ENCODE results near the gene FAM20A. TPM values are rescaled to one million over a fixed set of nuclear protein-coding genes. Genes with fewer than 3 reads are reported as not detected.

The FAM20A gene
- total RNA-seq, 1 donor from 2014 or later, result not detected

DNA sequence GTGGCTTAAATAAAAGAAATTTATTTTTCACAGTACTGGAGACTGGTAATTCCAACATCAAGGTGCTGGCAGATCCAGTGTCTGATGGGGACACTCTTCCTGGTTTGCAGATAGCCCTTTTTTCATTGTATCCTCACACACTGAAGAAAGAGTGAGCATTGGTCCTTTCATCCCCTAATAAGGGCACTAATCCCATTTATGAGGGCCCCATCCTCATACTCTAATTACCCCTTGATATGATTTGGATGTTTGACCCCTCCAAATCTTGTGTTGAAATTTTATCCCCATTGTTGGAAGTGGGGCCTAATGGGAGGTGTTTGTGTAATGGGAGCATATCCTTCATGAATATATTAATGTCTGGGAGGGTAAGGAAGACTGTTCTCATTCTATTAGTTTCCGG lies 9.4 kb upstream of the FAM20A start:
- no peak for DNase-seq (ENCODE audit: low read depth in 2 of 2)

DNA sequence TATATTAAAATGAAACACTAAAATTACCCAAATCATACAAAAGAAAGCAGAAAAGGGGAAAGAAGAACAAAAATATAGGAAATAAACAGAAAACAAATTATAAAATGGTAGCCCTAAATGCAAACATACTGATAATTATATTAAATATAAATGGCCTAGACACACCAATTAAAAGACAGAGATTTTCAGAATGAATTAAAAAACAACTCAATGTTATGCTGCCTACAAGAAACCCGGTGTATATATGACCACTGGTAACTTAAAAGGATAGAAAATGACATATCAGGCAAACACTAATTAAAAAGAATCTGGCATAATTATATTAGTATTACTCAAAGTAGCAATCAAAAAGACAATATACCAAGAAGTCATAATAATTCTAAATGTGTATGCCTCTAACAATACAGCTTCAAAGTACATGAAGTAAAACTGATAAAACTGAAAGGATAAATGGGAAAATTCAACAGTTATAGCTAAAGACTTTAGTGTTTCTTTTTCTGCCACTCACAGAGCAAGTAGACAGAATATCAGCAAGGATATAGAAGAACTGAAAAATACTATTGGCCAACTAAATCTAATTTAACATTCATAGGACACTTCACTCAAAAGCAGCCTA lies 7.5 kb upstream of the FAM20A start:
- DNase-seq (ENCODE audit: low read depth in 2 of 2), result no peak

DNA sequence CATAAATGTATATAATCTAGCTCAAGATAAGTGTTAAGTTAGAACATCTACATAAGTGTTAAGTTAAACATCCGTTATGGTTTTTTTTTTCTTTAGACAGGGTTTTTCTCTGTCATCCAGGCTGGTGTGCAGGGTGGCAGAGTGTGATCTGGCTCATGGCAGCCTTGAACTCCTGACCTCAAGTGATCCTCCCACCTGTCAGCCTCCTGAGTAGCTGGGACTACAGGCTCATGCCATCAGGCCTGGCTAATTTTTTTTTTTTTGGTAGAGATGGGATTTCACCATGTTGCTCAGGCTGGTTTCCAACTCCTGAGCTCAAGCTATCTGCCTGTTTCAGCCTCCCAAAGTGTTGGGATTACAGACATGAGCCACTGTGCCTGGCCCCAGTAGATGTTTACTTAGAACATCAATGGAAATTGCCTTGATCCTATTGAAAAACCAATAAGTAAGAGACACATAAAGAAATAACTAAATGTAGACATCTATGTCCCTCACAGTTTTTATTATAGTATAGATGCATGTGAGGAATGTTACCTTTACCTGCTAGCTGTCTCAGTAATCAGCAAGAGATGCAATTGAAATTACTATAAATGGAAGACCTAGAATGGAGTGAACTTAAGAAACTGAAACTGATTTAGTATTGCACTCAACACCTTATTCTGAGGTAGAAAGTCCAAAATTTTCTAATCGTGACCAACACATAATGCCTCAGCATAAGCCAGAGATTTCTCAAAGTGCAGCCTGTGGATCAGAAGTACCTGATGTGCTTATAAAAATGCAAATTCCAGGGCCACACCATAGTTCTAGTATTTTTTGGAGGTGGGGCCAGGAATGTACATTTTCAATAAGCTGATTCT lies 5.5 kb upstream of the FAM20A start:
- DNase-seq (ENCODE audit: low read depth in 2 of 2), result no peak

DNA sequence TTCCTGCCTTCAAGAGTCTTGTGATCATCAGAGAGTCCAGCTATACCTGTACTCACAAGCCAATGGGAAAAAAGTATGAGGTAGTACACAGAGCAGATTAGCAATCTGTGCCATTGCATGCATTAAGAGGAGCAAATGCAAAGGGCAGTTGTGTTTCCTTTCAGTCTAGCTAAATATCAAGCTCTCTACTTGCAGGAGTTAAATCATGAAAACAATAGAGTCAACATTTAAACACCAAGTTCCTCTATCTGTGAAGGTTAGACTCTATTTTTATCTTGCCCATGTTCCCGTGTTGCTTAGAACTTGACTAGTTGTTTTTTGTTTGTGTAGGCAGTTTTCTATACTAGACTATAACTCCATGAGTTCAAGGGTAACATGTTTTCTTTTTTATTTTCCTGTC lies 4.7 kb upstream of the FAM20A start:
- DNase-seq (ENCODE audit: low read depth in 2 of 2), result no peak

DNA sequence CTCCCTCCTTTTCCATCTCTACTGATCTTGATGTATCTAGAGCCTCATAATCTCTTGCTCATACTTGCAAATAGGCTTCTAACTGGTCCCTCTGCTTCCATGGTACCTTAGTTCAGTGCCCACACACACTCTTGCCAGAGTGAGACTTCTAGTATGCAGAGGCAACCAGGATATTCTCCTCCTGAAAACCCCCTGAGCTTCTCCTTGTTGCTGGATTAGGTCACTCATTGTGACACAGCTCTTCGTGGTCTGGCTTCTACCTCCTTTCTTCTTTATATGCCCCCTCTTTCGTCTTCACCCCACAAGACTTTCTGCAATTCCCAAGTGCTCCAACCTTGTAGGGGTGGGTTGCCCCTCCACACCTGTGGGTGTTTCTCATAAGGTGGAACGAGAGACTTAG lies 2.5 kb upstream of the FAM20A start:
- DNase-seq (ENCODE audit: low read depth in 2 of 2), result no peak

DNA sequence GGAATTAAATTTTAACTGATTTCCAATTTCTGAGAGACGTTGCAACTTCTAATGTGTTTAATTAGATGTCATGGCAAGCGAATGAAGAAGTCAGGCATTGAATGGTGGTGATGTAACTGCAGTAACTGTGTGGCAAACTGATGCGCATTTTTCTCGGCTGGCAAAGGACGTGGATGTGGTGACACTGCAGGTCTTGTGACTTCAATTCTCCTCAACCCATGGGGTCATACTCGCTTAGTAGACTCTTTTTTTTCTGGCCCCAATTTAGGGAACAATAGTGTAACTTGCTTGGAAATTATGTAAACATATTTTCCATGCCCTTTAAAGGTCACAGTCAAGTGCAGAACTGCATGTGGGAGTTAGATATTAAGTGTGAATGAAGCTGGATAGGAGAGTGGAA lies 1.9 kb upstream of the FAM20A start:
- no peak for DNase-seq (ENCODE audit: low read depth in 2 of 2)

DNA sequence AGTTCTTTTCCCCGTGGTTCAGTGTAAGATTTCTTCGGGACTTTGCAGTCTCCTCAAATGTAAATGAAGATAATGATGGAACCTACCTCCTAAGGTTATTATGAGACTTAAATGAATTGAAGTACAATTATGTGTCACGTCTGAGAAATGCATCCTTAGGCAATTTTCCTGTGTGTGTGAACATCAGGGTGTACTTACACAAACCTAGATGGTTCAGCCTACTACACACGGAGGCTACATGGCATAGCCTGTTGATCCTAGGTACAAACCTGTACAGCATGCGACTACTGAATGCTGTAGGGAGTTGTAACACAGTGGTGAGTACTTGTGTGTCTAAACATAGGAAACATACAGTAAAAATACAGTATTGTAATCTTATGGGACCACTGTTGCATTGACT lies 1.1 kb upstream of the FAM20A start:
- no peak for DNase-seq (ENCODE audit: low read depth in 2 of 2)

DNA sequence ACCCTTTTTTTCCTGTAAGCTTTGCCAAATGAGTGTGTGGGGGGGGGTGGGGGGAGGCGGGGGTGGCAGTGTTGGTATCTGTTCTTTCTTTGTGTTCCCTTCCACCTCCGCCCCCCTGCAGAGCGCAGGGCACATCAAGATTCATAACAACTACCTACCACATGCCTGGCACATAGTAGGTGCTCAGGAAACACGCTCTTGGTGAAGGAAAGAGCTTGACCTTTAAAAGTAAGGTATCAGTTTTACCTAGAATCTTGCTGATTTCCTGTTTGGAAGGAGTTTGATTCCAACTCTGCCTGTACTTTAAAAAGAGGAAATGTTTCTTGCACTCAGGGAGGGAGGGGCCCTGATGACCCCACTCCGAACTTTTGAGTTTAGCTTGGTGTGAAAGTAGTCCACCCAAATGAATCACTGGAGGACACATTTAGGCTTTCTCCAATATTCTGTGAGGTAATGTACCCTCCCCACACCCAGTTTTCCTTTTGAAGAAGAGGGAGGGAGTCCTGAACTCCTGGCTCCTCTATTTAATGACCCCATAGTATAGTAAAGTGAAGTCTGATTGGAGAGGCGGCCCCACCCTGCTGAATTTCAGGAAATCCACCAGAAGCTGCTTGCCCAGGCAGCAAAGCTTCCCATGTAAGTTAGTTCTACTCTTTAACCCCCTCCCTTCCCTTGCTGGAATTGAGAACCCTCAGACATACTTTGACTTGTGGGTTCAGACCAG lies 560 bp upstream of the FAM20A start:
- no peak for DNase-seq (ENCODE audit: low read depth in 2 of 2)

DNA sequence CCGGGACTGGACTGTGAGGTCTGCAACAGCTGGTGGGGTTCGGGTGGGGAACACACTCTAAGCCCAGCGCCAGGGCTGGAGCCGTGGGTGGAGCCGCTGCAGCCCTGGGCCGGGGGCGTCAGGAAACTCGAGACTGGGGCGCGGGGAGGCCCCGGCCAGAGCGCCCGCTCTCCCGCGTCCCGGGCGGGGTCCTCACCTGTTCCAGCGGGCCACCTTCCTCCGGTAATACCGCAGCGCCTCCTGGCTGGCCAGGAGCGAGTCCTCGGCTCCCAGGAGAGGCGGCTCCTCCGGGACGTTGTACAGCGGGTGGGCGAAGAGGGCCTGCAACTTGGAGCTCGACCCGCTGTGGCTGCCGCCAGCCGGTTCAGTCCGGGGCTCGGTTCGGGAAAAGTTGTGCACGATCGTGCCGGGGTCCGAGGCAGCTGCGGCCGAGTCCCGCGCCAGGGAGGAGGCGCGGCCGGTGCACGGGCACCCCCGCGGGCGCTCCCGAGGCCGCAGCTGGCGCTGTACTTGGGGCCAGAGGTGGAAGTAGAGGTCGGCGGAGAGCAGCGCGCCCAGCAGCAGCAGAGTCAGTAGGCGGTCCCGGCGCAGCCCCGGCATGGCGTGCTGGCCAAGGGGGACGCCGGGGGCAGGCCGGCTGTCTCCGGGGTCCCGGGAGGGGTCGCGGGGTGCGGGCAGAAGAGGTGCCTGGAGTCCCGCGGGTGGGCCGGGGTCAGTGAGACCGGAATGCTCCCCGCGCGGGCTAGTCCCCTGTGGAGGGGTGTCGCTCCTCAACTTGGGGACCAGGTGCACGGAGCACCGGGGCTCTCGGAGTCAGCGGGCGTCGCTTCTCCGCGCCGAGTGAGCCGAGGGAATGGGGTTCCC lies 868 bp downstream of the FAM20A start:
- no peak for DNase-seq (ENCODE audit: low read depth in 2 of 2)

DNA sequence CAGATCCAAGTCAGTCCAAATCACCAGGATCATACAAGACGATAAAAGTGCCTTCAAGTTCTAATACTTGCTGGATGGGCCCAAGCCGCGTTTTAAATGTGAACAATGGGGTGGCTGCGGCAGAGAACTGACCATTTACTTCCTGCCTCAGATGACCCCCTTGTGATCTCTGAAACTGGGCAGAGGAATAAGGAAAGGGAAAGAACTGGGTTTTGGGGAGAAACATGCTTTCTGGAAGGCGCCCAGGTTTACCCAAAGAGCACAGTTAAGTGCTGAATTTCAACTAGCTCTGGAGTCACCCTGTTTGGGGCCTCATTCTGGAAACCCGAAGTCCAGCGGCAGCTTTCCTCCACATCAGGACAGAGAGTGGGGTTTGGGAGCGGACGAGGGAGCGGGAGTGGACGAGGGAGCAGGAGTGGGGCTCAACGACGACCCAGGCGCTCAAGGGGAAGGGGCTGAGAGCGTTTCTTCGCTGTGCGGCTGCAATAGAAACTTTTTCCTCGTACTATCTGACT lies 1.6 kb downstream of the FAM20A start:
- DNase-seq (ENCODE audit: low read depth in 2 of 2), result no peak

DNA sequence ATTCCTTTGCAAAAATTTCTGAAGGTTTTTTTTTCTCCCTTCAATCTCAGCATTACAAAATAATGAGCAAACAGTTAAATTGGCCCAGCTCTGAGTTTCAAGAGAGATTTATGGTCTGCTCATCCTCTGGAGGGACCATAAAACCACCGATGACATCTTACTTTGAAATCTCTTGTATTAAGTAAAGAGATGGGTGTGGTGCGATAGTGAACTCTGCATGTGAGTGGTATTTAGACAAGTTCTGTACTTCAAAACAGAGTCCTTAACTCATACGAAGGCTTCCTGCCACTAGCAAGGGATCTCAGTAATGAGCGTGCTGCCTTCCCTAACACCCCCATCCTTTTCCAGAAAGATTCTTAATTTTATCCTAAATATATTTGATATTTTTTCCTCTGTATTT lies 2.1 kb downstream of the FAM20A start:
- no peak for DNase-seq (ENCODE audit: low read depth in 2 of 2)

DNA sequence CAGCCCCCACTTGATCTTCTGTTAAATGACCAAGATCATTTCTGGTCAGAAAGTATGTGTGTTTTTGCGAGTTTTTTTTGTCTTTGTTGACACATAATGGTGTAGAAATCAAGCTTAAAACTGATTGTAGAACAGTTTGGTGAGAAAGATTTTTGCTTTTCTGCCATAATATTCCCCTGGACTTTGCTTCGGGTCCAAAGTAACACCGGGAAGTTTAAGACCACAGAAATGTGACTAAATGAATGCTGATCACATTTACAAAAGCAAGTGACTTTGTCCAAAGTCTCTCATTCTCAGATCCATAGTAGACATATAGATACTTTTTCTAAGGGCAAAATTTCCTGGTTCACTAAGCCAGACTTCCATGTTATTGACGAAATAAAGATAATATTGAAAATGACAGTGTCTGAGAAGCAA lies 2.6 kb downstream of the FAM20A start:
- no peak for DNase-seq (ENCODE audit: low read depth in 2 of 2)

DNA sequence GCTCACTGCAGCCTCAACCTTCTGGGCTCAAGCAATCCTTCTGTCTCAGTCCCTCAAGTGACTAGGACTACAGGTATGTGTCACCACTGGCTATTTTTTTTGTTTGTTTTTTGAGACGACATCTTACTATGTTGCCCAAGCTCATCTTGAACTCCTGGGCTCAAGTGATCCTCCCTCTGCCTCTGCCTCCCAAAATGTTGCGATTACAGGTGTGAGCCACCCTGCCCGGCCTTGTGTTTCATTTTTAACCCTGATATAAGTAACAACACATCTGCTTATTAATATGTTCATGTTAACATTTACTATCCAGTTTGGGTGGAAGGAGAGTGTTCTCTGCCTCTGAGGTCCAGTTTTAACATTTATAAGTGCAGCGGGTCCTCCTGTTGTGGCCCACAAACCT lies 3.1 kb downstream of the FAM20A start:
- DNase-seq (ENCODE audit: low read depth in 2 of 2), result no peak

DNA sequence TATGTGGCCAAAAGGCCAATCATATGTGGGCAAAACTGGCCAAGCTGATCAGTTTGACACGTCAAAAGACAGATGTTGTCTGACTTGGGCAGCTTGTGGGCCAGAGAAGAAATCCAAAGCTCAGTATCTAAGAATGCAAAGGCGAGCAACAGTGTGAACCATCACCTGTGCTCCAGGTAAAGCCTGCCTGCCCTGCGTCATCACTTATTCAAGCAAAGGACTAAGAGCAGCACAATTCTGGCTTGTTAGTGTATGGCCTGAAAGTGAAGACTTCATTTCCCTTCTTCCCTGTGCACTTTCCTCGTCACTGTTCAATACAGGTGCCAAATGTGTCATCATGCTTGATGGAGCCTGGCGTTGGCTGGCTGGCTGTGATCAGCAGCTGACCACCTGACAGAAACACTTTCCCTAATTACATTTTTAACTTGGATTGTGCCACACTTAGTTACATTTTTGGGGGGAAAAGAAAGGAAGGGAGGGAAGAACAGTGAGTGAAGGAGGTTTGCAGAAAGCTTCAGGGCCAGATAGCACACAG lies 4.7 kb downstream of the FAM20A start:
- no peak for DNase-seq (ENCODE audit: low read depth in 2 of 2)

DNA sequence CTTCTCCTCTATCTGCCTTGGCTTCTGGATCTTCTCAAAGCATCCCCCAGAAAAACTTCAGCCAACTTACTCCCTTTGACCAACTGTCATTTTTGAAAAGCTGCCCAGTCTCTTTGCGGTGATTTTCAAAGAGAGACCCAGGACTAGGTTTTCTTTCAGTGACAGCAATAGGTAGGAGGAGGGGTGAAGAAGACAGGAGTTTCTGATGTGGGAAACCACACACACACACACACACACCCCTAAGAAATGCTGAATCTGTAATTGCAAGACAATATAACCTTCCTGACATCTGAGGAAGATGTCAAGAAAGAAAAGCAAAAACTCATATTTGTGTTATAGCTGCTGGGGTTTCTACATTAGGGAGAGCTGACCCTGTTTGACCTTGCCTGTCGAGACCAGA lies 5.2 kb downstream of the FAM20A start:
- DNase-seq (ENCODE audit: low read depth in 2 of 2), result no peak

DNA sequence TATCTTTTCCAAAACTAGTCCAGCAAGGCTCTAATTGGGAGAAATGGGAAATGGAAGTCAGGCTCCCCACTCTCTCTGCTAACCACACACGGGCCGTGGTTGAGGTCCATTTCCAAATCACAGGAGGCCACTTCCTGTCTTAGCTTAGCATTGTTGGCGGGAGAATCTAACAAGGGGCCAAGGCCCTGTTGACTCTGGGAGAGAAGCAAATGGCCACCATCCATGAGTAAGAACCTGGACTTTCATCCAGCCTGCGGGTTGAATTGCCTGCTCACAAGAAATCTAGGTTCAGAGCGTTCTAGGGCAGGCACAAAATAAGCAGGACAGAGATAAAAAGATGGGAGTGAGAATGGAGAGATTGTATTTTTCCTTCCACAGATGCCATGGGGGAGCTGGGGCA lies 5.7 kb downstream of the FAM20A start:
- no peak for DNase-seq (ENCODE audit: low read depth in 2 of 2)

DNA sequence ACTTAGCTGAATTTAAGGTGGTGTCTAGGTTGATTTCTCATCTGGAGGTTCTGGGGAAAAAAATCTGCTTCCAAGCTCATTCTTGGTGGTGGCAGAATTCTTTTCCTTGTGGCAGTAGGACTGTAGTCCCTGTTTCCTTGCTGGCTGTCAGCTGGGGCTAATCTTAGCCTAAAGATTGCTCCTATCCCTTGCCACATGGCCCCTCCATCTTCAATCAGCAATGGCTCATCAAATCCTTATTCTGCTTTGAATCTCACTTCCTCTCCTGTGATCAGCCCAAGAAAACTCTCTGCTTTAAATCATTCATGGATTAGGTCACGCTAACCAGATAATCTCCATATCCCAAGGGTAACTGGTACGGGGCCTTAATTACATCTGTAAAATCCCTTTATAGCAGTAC lies 6.6 kb downstream of the FAM20A start:
- DNase-seq (ENCODE audit: low read depth in 2 of 2), result no peak

DNA sequence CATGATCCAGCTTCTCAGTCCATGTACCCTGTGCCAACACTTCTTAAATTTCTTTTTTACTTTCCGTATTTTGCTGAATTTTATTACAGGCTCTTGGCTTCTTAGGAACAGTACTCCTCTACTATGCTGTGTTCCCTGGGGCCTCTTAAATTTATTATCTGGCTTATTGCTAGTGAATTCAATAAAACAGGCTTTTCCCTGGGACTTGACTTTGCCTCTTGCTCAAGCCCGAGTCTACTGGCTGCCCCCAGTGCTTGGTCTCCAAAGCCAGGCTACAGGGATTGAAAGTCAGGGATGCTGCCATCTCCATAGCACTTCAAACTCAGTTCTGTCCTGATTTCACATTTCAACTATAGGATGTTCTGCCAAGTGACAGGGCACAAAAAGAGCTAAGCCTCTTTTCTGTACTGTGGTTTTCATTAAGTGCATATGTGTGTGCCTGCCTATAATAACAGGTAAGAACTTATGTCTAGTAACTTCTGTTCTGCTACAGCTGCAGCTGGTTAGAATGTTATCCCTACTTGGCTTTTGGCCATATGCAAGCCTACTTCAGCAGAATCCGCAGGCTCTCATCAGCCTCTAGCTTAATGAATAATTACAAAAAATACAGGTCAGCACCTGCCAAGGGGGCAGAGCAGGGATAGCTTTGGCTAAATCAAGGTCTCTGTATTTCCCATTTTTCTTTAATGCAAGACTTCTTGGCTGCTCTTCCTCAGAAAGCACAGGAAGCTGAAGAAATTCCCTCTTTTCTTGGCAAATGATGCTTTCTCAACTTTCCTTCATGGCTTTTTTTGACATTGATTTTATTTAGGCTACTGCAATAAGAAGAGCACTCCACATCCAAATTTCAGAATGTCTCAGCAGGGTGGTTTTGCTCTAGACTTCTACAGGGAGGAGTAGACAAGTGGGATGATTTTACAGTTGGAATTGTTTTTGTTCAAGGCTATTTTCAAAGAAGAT lies 8.2 kb downstream of the FAM20A start:
- no peak for DNase-seq (ENCODE audit: low read depth in 2 of 2)

DNA sequence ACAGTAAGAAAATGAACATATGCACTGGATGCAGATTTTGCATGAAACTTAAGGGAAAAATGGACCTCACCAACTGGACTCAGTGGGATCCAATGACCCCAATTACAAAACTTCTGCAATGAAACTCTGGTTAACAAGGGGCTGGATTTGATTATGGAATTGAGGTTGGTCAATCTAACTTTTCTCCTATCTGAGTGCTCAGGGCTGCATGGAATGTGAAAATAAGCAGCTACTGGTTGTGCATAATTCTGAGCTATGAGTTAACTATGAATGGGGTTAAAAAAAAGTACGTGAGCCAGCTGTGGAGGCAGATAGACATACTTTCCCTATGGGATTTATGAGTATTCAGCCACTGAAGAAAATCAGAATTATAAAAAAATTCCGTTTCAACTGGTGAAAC lies 9.2 kb downstream of the FAM20A start:
- DNase-seq (ENCODE audit: low read depth in 2 of 2), result no peak

DNA sequence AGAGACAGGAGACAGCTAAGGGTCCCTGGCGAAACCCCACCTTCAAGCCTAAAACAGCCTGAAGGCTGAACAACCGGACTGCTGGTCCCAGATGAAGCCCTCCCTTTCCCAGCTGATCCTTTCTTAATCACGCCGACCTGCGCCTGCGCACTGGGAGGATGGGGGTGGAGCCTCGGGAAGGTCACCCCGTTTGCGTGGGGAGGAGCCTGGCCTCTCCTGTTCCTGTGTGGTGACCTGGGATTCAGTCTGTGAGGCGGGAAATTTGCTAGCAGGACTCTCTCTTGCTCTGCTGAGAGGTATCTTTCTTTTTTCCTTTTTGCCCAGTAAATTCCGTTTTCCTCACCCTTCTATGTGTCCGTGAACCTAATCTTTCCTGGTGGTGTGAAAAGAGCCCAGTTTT lies 9.6 kb downstream of the FAM20A start:
- DNase-seq (ENCODE audit: low read depth in 2 of 2), result no peak

All from dermis microvascular lymphatic vessel endothelial cell (primary cell).